Type B pancreatic cell (in vitro differentiated cells): Measurements from ENCODE around the gene UBE2G1. TPM values are rescaled to one million over a fixed set of nuclear protein-coding genes. Genes with fewer than 3 reads are reported as not detected.

ENCODE experiments used
- DNase-seq: peaks from one replicate; pipeline ENCODE4 v3.0.0; 2021; ENCODE audit warnings: mixed read lengths; ENCODE audit not compliant: unreplicated experiment; ENCODE audit errors: extremely low spot score
- H3K27ac Mint-ChIP-seq: 2 replicates; pipeline ENCODE4 v1.8.0; 2021; ENCODE audit warnings: mild to moderate bottlenecking, mixed read lengths
- H3K27me3 Mint-ChIP-seq: 2 replicates; pipeline ENCODE4 v1.8.0; 2021; ENCODE audit warnings: mixed read lengths
- H3K36me3 Mint-ChIP-seq: 2 replicates; pipeline ENCODE4 v1.8.0; 2021; ENCODE audit warnings: mixed read lengths
- H3K4me1 Mint-ChIP-seq: one replicate; pipeline ENCODE4 v1.8.0; 2021; ENCODE audit warnings: mixed read lengths; ENCODE audit not compliant: unreplicated experiment
- H3K4me3 Mint-ChIP-seq: 2 replicates; pipeline ENCODE4 v1.8.0; 2021; ENCODE audit warnings: mild to moderate bottlenecking, mixed read lengths
- H3K9me3 Mint-ChIP-seq: 2 replicates; pipeline ENCODE4 v1.8.0; 2021; ENCODE audit warnings: mixed read lengths
- total RNA-seq: library from RNA; stranded (reverse); gene quantifications from 2 replicates; pipeline ENCODE4 v1.2.1, GENCODE V29; 2021; ENCODE audit warnings: low replicate concordance
- TF ChIP-seq, protein P1 (sequence below): fragments of 200-600 bp; sonication (generic); conservative IDR thresholded peaks from 2 replicates; pipeline ENCODE4 v1.5.0; 2021; ENCODE audit warnings: antibody characterized with exemption, mild to moderate bottlenecking

The UBE2G1 gene
- total RNA-seq, 1 donor from 2014 or later = 77.7 TPM

DNA sequence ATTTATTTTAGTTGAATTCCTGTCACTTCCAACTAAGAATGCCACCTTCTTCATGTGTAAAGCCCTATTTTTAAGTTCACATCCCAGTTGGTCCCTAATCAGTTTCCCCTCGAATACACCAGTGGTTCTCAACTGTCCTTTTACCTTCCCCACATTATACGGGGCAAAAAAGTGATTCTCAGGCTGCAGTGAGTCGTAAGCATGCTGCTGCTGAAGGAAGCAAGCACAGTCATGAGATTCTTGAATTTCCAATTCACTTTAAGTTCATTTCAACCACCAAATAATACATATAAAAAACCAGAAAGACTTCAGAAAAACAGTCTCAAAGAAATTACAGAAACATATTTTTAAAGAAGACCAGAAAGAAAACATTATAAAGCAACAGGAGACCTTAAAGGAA is 47.9 kb downstream of the UBE2G1 start:
- peaks cover 37% of the 10 kb centered on the region for H3K4me1 Mint-ChIP-seq
- TF ChIP-seq, protein P1, sequence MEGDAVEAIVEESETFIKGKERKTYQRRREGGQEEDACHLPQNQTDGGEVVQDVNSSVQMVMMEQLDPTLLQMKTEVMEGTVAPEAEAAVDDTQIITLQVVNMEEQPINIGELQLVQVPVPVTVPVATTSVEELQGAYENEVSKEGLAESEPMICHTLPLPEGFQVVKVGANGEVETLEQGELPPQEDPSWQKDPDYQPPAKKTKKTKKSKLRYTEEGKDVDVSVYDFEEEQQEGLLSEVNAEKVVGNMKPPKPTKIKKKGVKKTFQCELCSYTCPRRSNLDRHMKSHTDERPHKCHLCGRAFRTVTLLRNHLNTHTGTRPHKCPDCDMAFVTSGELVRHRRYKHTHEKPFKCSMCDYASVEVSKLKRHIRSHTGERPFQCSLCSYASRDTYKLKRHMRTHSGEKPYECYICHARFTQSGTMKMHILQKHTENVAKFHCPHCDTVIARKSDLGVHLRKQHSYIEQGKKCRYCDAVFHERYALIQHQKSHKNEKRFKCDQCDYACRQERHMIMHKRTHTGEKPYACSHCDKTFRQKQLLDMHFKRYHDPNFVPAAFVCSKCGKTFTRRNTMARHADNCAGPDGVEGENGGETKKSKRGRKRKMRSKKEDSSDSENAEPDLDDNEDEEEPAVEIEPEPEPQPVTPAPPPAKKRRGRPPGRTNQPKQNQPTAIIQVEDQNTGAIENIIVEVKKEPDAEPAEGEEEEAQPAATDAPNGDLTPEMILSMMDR = no peak
- H3K36me3 Mint-ChIP-seq = peaks cover 10% of the 10 kb centered on the region

DNA sequence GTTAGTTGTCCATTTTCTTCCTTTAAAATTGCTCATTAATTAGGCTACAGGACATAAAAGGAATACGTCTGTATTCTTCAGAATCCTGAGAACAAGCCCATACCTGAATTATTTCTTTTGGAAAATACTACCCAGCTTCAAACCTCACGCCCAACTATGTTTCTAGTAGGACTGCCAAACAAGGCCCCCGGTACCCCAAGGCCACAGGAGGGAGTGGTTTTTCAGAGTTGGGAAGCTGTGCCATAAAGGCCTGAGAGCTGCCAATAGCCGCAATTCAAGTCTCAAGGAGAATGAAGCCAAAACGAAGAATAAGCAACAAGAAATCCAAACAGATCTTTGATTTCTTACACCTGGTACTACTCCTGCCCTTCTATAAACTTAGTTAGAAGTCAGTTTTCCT is 48.3 kb downstream of the UBE2G1 start:
- H3K4me3 Mint-ChIP-seq = no peak overlapping the region
- TF ChIP-seq, protein P1 = no peak
- H3K36me3 Mint-ChIP-seq = peaks cover 10% of the 10 kb centered on the region
- no peaks in the 10 kb centered on the region for H3K27me3 Mint-ChIP-seq
- no peaks in the 10 kb centered on the region for H3K9me3 Mint-ChIP-seq
- H3K4me1 Mint-ChIP-seq = peaks cover 39% of the 10 kb centered on the region
- peak overlapping the region; percentile 79 for H3K27ac Mint-ChIP-seq
- DNase-seq = no peak

More for the DNA sequence above, 47.9 kb downstream of the UBE2G1 start:
- Mint-ChIP-seq H3K9me3 (no peaks in the 10 kb centered on the region), H3K4me3 (no peak overlapping the region), H3K27me3 (no peaks in the 10 kb centered on the region), H3K27ac (peak overlapping the region; percentile 79)
- no peak for DNase-seq

DNA sequence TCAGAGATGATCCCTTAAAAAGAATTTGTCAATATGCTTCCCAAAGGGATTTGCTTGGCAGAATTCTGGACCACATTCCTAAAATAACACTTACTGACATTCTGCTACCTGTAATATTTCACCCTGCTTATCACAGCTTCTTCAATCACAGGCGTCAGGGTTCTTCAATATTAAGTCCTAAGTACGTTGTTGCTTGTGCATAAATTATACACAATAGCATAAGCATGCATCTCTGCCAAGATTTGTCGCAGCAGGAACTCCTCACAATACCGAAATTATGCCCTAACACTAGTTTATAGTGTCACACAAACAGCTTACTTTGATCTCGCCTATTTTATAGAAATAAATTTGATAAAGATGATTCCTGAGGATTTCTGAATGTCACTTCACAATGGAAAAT is 48.9 kb downstream of the UBE2G1 start:
- Mint-ChIP-seq H3K9me3 (no peaks in the 10 kb centered on the region), H3K4me3 (no peak overlapping the region), H3K27me3 (no peaks in the 10 kb centered on the region), H3K4me1 (peaks cover 43% of the 10 kb centered on the region), H3K27ac (peak overlapping the region; percentile 79), H3K36me3 (peaks cover 8% of the 10 kb centered on the region)
- TF ChIP-seq, protein P1 = no peak
- DNase-seq = no peak

DNA sequence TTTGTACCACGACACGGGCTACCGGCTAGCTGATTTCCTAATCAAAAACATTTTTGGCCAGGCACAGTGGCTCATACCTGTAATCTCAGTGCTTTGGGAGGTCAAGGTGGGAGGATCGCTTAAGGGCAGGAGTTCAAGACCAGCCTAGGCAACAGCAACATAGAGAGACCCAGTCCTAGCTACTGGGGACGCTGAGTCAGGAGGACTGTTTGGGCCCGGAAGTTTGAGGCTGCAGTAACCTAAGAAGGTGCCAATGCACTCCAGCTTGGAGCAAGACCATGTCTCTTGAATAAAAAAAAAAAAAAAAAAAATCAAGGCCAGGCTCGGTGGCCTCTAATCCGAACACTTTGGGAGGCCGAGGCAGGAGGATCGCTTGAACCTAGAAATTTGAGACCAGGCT is 49.8 kb downstream of the UBE2G1 start:
- H3K4me3 Mint-ChIP-seq = no peak overlapping the region
- TF ChIP-seq, protein P1 = no peak
- H3K4me1 Mint-ChIP-seq = peaks cover 40% of the 10 kb centered on the region
- H3K27ac Mint-ChIP-seq = no peak overlapping the region
- no peak for DNase-seq
- no peaks in the 10 kb centered on the region for H3K27me3 Mint-ChIP-seq
- H3K36me3 Mint-ChIP-seq = peaks cover 5% of the 10 kb centered on the region
- no peaks in the 10 kb centered on the region for H3K9me3 Mint-ChIP-seq

DNA sequence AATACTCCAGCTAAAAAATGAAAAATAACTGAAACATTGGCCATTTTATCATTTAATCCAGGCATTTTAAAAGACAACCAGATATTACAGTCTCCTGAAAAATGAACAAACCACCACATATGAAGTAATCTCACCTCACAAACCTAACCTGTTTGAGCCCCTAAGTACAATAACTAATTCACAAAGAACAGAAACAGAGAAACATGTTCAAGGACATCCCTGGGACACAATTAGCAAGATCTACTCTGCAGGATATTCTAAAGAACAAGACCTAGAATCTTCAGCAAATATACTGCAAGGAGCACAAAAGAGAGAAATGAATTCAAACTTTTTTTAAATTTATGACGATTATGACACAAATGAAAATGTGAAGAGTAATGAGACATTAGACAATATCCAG is 51.9 kb downstream of the UBE2G1 start:
- H3K27ac Mint-ChIP-seq = peak overlapping the region; percentile 7
- no peaks in the 10 kb centered on the region for H3K9me3 Mint-ChIP-seq
- TF ChIP-seq, protein P1 = no peak
- H3K27me3 Mint-ChIP-seq = no peaks in the 10 kb centered on the region
- DNase-seq = no peak
- H3K36me3 Mint-ChIP-seq = peaks cover 10% of the 10 kb centered on the region
- peaks cover 57% of the 10 kb centered on the region for H3K4me1 Mint-ChIP-seq
- no peak overlapping the region for H3K4me3 Mint-ChIP-seq

DNA sequence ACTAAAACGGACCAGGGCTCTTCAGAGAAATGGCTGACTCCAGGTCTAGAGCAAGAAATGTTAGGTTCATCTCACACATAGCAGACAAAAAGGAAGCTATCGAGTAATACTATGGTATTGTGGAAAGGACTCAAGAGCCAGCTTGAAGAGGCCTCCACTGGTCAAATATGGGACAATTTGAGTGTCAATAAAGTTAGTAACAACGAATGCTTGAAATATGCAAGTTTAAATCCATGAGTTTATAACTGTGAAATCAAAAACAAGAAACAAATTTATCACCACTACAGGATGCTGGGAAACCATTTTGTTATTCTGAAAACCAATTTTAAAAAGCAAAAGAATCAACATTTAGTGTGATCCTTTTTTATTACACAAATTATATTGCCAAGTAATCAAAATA is 52.3 kb downstream of the UBE2G1 start:
- DNase-seq = no peak
- no peak overlapping the region for H3K27ac Mint-ChIP-seq
- TF ChIP-seq, protein P1 = no peak
- H3K9me3 Mint-ChIP-seq = no peaks in the 10 kb centered on the region
- peaks cover 59% of the 10 kb centered on the region for H3K4me1 Mint-ChIP-seq
- peaks cover 10% of the 10 kb centered on the region for H3K36me3 Mint-ChIP-seq
- no peaks in the 10 kb centered on the region for H3K27me3 Mint-ChIP-seq
- no peak overlapping the region for H3K4me3 Mint-ChIP-seq
